NCI-H446 treated with DMSO at 0.1 percent for 48 hours (cell line): ENCODE results near the gene ABI3BP.
"Not testable (repeated sequence)": the region's sequence is repeated elsewhere in the genome, so short reads cannot be mapped to it uniquely, and the experiment has no call there.

Experiments
- DNase-seq: peaks from one replicate; lab custom pipeline; 2025; lab: John Stamatoyannopoulos, UW

The ABI3BP gene, protein sequence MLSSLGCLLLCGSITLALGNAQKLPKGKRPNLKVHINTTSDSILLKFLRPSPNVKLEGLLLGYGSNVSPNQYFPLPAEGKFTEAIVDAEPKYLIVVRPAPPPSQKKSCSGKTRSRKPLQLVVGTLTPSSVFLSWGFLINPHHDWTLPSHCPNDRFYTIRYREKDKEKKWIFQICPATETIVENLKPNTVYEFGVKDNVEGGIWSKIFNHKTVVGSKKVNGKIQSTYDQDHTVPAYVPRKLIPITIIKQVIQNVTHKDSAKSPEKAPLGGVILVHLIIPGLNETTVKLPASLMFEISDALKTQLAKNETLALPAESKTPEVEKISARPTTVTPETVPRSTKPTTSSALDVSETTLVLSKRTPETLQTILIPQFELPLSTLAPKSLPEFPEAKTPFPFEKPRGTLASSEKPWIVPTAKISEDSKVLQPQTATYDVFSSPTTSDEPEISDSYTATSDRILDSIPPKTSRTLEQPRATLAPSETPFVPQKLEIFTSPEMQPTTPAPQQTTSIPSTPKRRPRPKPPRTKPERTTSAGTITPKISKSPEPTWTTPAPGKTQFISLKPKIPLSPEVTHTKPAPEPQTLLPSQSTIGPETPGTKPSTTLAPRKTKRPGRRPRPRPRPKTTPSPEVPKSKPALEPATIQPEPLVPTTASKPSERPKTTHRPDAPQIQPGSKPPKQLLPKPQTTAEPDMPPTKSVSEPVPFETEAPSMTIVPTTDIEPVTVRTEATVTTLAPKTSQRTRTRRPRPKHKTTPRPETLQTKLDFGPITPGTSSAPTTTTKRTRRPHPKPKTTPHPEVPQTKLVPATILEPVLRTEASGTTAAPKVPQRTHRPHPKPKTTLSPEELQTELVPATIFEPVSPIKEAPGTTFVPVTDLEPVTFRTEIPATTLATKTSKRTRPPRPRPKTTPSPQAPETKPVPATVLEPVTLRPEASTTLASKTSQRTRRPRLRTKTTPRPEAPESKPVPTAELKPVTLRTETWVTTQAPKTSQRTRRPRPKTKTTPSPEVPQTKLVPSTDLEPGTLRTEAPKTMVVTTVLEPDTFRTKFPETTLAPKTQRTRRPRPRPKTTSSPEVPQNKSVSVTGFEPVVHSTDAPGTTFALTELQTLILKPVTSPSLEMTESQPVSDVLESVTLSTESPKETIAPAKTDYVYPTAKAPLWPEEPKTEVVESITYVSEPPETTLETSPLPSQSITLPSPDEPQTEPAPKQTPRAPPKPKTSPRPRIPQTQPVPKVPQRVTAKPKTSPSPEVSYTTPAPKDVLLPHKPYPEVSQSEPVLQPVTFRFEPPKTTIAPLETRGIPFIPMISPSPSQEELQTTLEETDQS (N-terminal part only)

DNA sequence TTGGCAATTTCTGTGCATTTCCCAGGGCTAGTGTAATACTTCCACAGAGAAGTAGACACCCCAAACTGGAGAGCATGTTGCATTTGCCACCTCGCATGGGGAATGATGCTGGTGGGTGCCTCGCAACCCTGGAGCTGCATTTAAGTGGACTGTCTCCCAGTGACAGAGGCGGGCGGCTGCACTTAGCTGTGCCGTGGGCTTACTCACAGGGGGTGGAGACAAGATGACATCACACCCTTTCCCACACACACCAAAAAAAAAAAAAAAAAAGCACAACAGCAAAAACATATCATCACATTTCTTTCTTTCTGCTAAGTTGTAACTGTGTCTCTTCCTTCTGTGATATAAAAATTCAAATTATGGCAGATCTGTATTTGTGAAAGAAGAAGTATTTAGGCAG lies at the start of gene ABI3BP:
Gene ABI3BP (minus strand): TSS at position 113 of the 400 bp plus-strand sequence. CDS start 37 bp downstream, at position 76.
- no peak for DNase-seq

DNA sequence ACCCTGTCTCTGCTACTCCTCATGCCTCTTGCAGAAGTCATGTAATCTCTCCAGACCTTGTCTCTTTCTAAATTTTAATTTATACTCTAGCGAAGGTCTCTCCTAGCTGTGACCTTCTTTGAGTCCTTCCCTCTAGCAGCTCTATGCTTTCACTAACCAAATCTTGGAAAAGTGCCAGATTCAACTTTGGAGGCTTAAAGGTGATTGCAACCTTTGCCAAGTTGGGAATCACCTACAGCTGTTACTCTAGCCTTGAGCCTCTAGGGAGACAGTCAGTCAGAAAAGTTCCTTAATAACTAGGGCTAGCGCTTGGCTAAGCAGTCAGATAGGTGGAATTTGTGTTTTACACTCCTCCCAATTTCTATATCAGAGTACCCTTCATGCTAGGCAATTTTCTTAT lies 46.1 kb upstream of the ABI3BP start:
- no peak for DNase-seq

DNA sequence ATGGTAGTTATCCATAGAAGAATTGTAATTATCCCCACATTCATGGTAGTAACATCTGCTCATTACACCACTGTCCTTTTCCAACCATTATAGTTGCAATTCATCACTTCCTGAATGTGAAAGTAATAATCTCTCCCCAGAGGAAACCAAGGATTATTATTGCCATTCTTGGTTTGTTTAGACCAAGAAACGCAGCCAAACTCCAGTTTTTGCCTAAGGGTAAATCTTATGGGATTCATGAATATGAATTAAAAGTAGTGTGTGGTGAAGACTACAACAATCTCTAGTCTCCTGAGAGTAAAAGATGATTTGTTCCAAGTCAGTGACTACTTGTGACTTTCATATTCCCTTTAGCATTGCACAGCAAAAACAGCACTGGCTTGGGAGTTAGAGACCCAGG lies 45.7 kb upstream of the ABI3BP start:
- DNase-seq: no peak

DNA sequence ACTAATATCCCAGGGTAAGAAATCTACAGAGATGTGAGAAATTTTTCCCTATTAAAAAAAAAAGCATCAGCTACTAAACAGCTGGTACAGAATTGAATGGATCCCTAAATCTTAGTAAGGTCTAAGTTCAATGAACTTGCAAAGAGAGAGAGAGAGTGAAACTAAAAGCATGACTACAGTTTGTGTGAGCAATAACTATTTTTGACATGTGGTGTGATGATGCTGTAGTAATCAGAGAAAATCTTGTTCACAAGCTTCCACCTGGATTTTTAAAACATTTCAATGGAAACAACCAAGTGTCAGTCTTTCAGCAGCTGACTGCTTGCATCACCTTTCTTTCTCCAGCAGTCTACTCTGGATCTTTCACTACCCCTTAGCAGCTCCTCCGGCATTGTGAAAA lies 45.2 kb upstream of the ABI3BP start:
- DNase-seq: no peak

GRCh38 chr3:101037613-101038012 lies 44.4 kb upstream of the ABI3BP start:
- DNase-seq: no peak

- DNase-seq: no peak
Measured at GRCh38 chr3:101036676-101037075, 43.5 kb upstream of the ABI3BP start.

- no peak for DNase-seq
Measured at GRCh38 chr3:101036213-101036618, 43.0 kb upstream of the ABI3BP start.

DNA sequence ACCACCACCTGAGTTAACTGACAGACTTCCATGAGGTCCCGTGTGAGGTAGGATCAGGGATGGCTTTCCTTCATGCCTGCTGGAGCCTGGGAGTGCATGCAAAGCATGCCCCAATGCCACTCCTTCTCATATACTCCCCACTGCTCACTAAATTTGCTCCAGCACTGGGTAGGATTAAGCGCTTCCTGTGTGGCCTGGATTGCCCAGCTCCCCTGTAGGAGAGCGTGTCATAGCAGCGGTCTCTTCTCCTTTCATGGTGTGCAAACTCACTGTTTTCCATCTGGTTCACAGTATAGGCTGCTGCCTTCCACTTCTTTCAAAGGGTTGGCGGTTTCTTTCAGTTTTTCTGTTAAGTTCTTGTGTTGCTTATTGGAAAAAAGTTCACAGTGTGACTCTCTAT lies 34.1 kb upstream of the ABI3BP start:
- no peak for DNase-seq

- DNase-seq: no peak
Measured at GRCh38 chr3:101026881-101027280, 33.7 kb upstream of the ABI3BP start.

DNA sequence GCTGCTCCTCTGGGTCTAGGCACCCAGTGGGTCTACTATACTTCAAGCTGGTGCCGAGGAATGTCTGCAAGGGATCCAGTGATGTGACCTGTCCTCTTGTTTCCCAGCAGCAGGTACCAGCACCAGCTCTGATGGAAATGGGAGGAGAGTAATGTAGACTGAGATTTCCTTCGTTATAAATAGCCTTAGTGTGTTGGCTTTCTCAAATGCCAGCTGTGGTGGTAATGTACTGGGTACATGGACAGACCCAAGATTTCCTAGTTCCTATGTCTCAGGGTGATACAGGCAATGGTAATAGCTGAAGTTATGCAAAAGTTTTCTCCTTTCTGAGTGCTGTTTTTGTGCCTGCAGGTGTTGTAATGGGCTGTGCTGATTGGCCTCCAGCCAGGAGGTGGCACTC lies 33.0 kb upstream of the ABI3BP start:
- DNase-seq: no peak

GRCh38 chr3:101020351-101021015 lies 27.3 kb upstream of the ABI3BP start:
- DNase-seq: no peak

GRCh38 chr3:101017017-101017416 lies 23.8 kb upstream of the ABI3BP start:
- DNase-seq: no peak

- DNase-seq: not testable (repeated sequence)
Measured at GRCh38 chr3:101012312-101012711, 19.1 kb upstream of the ABI3BP start.

GRCh38 chr3:101011136-101011535 lies 17.9 kb upstream of the ABI3BP start:
- no peak for DNase-seq

DNA sequence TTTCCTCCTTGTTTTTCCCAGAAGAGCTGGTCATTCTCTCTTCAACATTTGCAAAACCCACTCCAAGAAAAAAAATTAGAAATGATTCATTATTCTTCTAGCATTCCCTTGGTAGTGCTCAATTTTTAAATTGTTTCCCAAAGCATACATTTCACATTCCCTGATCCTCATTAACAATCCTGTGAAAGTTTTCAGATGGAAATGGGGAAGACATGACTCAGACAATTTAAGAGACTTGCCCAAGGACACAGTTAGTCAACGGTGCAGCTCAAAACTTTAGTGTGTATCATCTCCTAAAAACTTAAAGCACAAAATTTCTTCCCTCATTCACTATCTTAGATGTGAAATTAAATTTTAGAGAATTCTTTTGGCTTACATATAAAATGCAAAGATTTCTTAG lies 17.1 kb upstream of the ABI3BP start:
- DNase-seq: no peak

- no peak for DNase-seq
Measured at GRCh38 chr3:101009386-101009785, 16.2 kb upstream of the ABI3BP start.

GRCh38 chr3:100999160-100999559 lies 5.9 kb upstream of the ABI3BP start:
- no peak for DNase-seq

DNA sequence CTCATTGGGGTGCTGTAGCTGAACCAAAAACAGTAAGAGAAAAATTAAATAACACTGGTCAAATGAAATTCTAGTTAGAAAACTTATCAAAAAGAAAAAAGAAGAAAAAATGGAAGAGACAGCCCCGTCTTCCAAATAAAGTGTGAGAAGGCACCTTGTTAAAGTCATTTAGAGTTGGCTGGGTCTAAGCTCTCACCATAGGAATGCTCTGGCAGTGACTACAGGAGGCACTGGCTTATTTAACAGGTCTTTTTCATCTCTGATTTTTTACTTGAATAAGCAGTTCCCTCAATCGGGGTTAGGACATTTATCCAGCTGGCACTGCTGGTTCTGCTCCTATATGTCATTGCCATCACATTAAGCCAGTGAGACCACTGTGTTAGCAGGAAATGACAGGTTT lies 1.6 kb upstream of the ABI3BP start:
- DNase-seq: no peak

GRCh38 chr3:100994187-100994586 lies 966 bp upstream of the ABI3BP start:
- DNase-seq: no peak

DNA sequence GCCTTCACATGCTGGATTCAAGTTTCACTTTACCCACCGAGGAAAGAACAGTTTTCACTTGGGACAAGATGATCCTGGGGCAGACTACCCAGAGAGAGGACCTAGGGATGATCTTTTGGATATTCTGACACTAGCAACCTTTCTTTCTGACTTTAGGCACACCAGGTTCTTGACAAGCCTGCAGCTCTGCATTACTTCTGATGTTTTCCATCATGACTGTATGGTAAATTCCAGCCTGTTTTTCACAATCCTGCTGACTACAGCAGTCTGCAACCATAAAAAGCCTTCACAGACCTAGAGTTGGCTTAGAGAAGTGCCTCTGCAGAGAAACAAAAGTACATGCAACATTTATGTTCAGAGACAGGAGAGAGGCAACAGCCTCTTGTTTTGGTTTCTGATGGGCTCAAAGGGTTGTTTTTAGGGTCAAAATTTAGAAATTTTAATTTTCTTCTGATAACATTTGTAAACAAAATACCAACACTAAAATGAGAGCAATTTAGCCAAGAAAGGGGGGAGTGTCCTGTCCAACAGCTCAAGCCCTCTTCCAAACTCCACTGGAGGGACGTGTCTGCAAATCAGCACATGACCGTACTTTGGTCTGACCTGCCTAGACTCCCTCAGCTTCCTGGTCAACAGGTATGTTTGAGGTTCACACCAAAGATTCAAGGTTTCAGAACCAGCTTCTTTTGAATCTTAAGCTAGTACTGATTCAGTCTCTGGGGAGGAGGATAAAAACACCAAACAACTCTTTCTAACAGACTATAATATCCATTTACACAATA lies 799 bp downstream of the ABI3BP start:
- DNase-seq: no peak

- DNase-seq: no peak
Measured at GRCh38 chr3:100988080-100988479, 5.1 kb downstream of the ABI3BP start.
